Activated B cell treated with CpG ODN at 0.5 μM for 24 hours (primary cell): ENCODE data around the gene DLGAP4. TPM values are rescaled to one million over a fixed set of nuclear protein-coding genes. Genes with fewer than 3 reads are reported as not detected.

Experiments used
- ATAC-seq: fragments of 200-7000 bp; cut with Tn5 transposase; one replicate; pipeline ENCODE4 v1.10.0; 2021; ENCODE audit warnings: low read depth, mild to moderate bottlenecking, moderate library complexity
- CTCF ChIA-PET: fragments of 350-600 bp; sonication (Branson Sonifier 250); formaldehyde crosslinking; loops from one replicate; lab custom pipeline; 2021; ENCODE audit warnings: antibody characterized with exemption; lab: Charles Lee
- POLR2A ChIA-PET: fragments of 350-600 bp; sonication (Branson Sonifier 250); formaldehyde crosslinking; loops from one replicate; lab custom pipeline; 2021; ENCODE audit warnings: antibody characterized with exemption; lab: Charles Lee
- DNase-seq: peaks from one replicate; pipeline ENCODE4 v3.0.0; 2022
- H3K27ac Mint-ChIP-seq: one replicate; pipeline ENCODE4 v1.8.0; 2020; ENCODE audit warnings: mixed read lengths
- H3K27me3 Mint-ChIP-seq: one replicate; pipeline ENCODE4 v1.8.0; 2021; ENCODE audit warnings: mixed read lengths
- H3K36me3 Mint-ChIP-seq: one replicate; pipeline ENCODE4 v1.8.0; 2021; ENCODE audit warnings: low read depth, mixed read lengths
- H3K4me1 Mint-ChIP-seq: one replicate; pipeline ENCODE4 v1.8.0; 2021; ENCODE audit warnings: mixed read lengths
- H3K4me3 Mint-ChIP-seq: one replicate; pipeline ENCODE4 v1.8.0; 2020; ENCODE audit warnings: mild to moderate bottlenecking, mixed read lengths
- H3K9me3 Mint-ChIP-seq: one replicate; pipeline ENCODE4 v1.8.0; 2020; ENCODE audit warnings: mixed read lengths
- CTCF ChIP-seq: fragments of 200-600 bp; IDR thresholded peaks from one replicate; pipeline ENCODE4 v1.8.0; 2022; ENCODE audit warnings: antibody characterized with exemption, mild to moderate bottlenecking
- intact Hi-C: fragments of 100-400 bp; cut with micrococcal nuclease; formaldehyde crosslinking; loops from one replicate; pipeline ENCODE4 v1.15.1; 2024
- total RNA-seq: library from RNA; stranded (reverse); gene quantifications from 2 replicates; pipeline ENCODE4 v1.2.3, GENCODE V29; 2022

Gene DLGAP4
- total RNA-seq, 1 donor from 2014 or later, result 38.7 TPM

- ChIA-PET CTCF (no interaction called here), POLR2A (no interaction called here)
- H3K27ac Mint-ChIP-seq, result no peak overlapping the region
- DNase-seq (no peak), ATAC-seq (no peak)
- no peak overlapping the region for H3K4me3 Mint-ChIP-seq
- peaks cover 29% of the 10 kb centered on the region for H3K27me3 Mint-ChIP-seq
- H3K4me1 Mint-ChIP-seq, result no peaks in the 10 kb centered on the region
- intact Hi-C loops, result no loop called here
- H3K36me3 Mint-ChIP-seq, result peaks cover 2% of the 10 kb centered on the region
- H3K9me3 Mint-ChIP-seq, result peaks cover 9% of the 10 kb centered on the region
- TF ChIP-seq CTCF, result no peak
Observed at GRCh38 chr20:36330091-36330490, 24.0 kb downstream of the DLGAP4 start.

- H3K27ac Mint-ChIP-seq, result no peak overlapping the region
- no peak for TF ChIP-seq CTCF
- H3K4me1 Mint-ChIP-seq, result no peaks in the 10 kb centered on the region
- no peak overlapping the region for H3K4me3 Mint-ChIP-seq
- ChIA-PET CTCF (no interaction called here), POLR2A (no interaction called here)
- ATAC-seq, result no peak
- no peak for DNase-seq
- H3K36me3 Mint-ChIP-seq, result no peaks in the 10 kb centered on the region
- intact Hi-C loops, result no loop called here
- H3K27me3 Mint-ChIP-seq, result peaks cover 29% of the 10 kb centered on the region
- peaks cover under 1% of the 10 kb centered on the region for H3K9me3 Mint-ChIP-seq
Observed at GRCh38 chr20:36331209-36331608, 25.1 kb downstream of the DLGAP4 start.

GRCh38 chr20:36333841-36334240 lies 27.7 kb downstream of the DLGAP4 start:
- H3K4me3 Mint-ChIP-seq, result no peak overlapping the region
- intact Hi-C loops, result no loop called here
- DNase-seq (no peak), ATAC-seq (no peak)
- TF ChIP-seq CTCF, result no peak
- H3K4me1 Mint-ChIP-seq, result no peaks in the 10 kb centered on the region
- H3K36me3 Mint-ChIP-seq, result no peaks in the 10 kb centered on the region
- ChIA-PET POLR2A (no interaction called here), CTCF (no interaction called here)
- no peak overlapping the region for H3K27ac Mint-ChIP-seq
- H3K27me3 Mint-ChIP-seq, result peaks cover 41% of the 10 kb centered on the region
- H3K9me3 Mint-ChIP-seq, result no peaks in the 10 kb centered on the region

- no peak overlapping the region for H3K4me3 Mint-ChIP-seq
- TF ChIP-seq CTCF, result no peak
- ChIA-PET CTCF (no interaction called here), POLR2A (no interaction called here)
- H3K27ac Mint-ChIP-seq, result no peak overlapping the region
- no peaks in the 10 kb centered on the region for H3K9me3 Mint-ChIP-seq
- H3K27me3 Mint-ChIP-seq, result peaks cover 43% of the 10 kb centered on the region
- no peaks in the 10 kb centered on the region for H3K36me3 Mint-ChIP-seq
- DNase-seq (no peak), ATAC-seq (no peak)
- no peaks in the 10 kb centered on the region for H3K4me1 Mint-ChIP-seq
- intact Hi-C loops, result no loop called here
Observed at GRCh38 chr20:36334281-36335205, 28.4 kb downstream of the DLGAP4 start.

GRCh38 chr20:36335206-36335870 lies 29.2 kb downstream of the DLGAP4 start:
- POLR2A ChIA-PET, result no interaction called here

More at GRCh38 chr20:36335206-36335870, 29.2 kb downstream of the DLGAP4 start:
- TF ChIP-seq CTCF, result no peak
- Mint-ChIP-seq H3K27me3 (peaks cover 43% of the 10 kb centered on the region), H3K4me3 (no peak overlapping the region), H3K36me3 (no peaks in the 10 kb centered on the region), H3K4me1 (no peaks in the 10 kb centered on the region), H3K9me3 (no peaks in the 10 kb centered on the region), H3K27ac (no peak overlapping the region)
- CTCF ChIA-PET, result no interaction called here
- ATAC-seq, result no peak
- no peak for DNase-seq
- intact Hi-C loops, result no loop called here
